Measurements from ENCODE around the gene RIN3.
A peak's percentile ranks its signal among the peaks of the same experiment; 100 is the strongest.
"Not testable (repeated sequence)": the region's sequence is repeated elsewhere in the genome, so short reads cannot be mapped to it uniquely, and the experiment has no call there.

The RIN3 gene

DNA sequence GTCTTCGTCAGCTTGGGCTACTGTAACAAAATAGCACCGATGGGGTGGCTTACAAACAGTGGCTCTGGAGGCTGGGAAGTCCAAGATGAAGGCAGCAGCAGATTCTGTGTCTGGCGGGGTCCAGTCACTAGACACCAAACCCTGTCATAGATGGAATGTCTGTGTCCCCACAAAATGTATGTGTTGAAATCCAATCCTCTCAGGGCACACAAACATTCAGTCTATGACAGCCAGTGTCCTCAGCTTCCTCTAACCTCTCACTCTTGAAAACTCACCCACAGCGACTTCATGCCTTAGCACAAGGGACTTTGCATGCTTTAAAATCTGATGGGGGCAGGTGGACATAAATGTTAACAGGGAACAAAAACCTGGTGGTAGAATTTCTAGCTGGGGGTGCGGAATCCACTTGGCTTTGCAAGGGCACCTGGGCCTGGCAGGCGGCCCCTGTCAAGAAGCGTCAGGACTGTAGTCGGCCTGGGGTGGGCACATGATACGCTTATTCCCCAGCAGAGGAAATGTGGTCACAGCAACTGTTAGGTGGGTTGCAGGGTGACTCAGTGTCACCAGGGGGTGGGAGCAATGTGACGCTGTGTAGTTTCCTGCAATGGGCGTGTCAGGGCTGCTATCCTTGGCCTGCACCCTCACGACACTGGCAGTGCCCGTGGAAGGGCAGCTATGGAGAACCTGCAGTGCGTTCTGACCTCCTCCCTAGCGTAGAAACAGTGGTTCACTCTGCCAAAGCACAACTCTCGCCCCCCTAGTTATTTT lies 17.7 kb downstream of the RIN3 start:
- DNase-seq (ENCODE audit: low read depth, low spot score) = no peak

DNA sequence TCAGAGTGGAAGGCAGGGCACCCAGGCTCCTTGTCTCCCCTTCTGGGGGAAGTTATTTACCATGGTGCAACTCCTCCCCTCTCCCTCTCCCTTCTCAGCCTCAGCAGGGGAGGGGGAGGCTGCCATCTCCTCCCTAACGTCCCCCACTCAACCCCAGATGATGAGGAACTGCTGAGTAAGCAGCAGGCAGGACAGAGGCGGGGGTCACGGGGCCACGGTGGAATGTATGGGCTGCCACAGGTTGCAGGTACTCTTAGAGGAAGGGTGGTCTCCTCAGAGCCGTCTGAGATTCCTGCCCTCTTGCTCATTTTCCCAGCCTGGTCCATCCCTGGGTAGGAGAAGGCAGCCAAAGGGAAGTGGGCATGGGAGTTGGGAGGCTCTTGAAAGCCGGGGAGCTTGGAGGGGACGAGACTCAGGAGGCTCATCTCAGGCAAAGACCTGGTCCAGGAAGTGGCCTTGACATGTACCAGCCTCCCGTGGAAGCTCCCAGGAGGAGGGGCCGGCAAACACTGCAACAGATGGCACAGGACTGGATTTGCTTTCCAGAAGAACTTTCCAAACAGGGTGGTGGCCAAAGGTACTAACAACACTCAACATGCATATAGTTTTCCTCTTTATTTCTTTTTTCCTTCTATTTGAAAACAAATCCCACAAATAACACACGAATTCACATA lies 19.0 kb downstream of the RIN3 start:
- DNase-seq (ENCODE audit: low read depth, low spot score) = no peak

DNA sequence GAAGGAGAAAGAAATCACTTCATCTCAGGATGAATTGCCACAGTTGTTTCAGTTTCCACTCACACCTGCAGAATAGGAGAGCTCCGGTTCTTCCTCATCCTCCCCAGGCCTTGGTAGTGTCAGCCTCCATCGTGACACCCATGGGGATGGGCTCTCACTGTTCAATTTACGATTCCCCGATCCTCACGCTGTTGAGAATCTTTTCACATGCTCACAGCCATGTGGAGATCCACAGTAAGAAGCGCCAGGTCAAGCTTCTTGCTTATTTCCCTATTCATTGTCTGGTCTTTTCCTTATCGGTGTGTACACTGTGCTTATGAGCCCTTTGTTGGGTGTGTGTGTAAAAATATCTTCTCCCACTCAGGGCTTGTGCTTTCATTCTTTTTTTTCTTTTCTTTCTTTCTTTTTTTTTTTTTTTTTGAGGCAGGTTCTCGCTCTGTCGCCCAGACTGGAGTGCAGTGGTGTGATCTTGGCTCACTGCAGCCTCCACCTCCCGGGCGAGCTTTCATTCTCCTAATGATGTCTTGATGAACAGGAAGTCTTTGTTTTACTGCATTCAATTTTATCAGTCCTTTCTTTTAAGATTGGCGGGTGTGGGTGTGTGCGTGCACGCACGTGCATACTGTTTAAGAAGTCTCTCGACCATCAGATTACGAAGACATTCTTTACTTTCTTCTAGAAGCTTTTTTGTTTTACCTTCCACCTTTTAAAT lies 21.5 kb downstream of the RIN3 start:
- no peak for DNase-seq (ENCODE audit: low read depth, low spot score)

DNA sequence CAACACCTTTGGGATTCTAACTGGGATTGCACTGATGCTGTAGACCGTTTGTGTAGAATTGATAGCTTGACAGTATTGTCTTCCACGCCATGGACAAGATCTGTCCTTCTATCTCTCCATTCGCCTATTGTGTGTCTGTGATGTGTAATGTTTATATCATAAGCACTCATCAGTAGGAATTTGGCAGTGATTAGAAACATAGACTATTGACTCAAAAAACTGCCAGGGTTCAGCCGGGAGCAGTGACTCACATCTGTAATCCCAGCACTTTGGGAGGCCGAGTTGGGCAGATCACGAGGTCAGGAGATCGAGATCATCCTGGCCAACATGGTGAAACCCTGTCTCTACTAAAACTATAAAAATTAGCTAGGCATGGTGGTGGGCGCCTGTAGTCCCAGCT lies 22.6 kb downstream of the RIN3 start:
- not testable (repeated sequence) for DNase-seq (ENCODE audit: low read depth, low spot score)

DNA sequence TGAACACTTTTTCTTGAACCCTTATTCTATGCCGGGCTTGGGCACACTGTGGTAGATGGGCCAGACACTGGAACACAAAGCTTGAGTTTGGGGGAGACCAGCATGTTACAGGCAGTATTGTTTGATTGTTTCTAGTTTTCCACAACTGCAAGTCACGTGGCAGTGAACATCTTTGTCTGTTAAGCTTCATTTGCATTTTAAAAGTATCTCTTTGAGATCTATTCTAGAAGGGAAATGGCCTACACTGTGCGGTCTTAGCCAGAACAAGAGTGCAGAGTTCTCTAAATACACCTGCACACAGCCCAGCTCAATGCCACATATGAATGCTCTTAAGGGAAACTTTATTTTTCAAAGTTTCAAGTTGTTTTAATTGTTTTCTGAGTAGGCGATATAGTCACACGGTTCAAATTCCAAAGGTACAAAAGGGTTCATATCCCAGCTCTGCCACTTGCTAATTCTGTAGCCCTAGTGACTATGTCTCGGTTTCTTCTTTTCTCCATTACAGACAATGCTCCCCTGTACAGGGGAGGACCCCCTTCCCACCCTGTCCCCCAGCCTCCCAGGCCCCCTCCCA lies 24.9 kb downstream of the RIN3 start:
- no peak for DNase-seq (ENCODE audit: low read depth, low spot score)

DNA sequence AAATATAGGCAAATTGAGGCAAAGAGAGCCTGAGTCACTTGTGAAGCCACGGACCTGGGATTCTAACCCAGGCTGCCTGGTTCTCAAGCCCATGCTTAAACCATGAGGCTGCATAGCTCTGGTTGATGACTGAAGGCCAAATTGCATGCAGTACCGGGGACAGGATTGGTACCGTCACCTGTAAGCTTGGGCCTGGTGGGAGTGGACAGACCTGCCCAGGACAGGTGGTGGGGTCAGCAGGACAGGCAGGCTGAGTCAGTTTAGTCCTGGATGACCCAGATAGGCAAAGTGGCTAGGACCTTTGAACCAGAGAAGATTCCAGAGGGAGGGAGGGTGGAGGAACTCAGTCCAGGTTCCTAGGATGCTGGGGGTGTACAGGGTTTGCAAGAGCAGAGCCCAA lies 25.8 kb downstream of the RIN3 start:
- DNase-seq (ENCODE audit: low read depth, low spot score) = no peak

DNA sequence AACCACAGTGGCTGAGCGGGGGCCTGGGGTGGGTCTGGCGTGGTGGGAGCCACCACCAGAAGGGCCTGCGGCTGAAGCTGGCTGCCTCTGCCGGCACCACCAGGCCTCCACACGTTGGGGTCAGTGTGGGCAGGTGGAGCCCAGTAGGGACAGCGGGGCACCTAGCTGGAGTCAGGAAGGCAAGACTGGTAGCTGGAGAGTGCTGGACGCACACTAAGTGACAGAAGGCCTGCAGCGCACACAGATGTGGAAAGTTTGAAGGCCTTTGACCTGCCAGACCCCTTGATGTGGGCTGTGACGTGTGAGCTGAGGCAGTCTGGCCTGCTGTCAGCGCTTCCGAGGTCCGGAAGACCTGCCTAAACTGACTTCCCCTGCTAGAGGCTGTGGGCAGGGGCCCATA lies 26.3 kb downstream of the RIN3 start:
- no peak for DNase-seq (ENCODE audit: low read depth, low spot score)

DNA sequence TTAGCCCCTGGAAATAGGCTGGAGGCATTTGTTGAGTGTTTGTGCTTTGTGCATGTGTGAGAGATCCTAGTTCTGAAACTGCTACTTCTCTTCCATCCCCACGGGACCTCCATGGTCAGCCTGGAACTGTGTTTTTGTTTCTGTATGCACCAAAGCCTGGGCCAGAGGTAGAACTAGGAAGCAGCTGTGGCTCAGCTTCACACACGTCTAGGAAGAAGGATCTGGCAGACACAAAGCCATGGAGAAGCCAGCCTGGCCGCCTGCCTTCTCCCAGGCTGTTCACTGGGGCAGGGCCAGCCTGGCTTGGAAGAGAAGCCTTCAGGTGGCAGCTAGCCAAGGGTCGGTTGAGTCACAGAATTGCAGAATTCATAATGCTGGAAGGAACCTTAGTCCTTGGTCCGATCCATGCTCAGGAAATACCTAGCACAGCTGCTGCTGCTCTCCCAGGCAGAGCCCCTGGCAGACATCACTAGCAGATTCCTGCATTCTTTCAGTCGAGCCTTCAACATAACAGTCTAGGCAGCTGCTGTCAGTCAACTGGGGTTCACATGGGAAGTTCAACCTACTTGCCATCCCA lies 27.0 kb downstream of the RIN3 start:
- no peak for DNase-seq (ENCODE audit: low read depth, low spot score)

DNA sequence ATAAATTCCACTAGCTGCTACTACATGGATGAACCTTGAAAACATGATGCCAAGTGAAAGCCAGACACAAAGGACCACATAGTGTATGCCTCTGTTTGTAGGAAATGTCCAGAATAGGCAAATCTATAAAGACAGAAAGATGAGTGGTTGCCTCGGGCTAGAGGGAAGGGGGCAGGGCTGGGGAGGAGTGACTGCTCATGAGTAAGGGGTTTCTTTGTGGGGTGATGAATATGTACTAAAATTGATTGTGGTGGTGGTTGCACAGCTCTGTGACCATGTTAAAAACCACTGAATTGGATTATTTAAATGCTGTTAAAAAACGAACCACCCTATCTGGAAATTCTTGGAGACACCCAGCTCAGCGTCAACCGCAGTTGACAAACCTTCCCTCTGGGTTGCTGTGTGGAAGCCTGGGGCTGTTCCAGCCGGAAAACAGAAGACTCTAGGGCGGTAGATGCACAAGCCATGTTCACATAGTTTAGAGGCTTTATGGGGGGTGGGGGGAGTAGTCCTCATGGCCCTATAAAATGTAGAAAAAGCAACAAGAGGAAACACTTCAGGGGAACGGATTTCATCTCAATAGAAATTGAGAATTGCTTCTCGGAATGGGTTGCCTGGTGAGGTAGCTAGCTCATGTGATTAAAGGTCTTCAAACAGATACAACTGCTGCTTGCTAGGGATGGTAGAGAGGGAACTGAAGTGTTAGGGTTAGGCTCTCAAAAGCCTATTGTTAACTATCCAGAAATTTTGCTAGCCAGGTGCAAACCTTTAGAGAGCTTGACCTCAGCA lies 29.4 kb downstream of the RIN3 start:
- no peak for DNase-seq (ENCODE audit: low read depth, low spot score)

DNA sequence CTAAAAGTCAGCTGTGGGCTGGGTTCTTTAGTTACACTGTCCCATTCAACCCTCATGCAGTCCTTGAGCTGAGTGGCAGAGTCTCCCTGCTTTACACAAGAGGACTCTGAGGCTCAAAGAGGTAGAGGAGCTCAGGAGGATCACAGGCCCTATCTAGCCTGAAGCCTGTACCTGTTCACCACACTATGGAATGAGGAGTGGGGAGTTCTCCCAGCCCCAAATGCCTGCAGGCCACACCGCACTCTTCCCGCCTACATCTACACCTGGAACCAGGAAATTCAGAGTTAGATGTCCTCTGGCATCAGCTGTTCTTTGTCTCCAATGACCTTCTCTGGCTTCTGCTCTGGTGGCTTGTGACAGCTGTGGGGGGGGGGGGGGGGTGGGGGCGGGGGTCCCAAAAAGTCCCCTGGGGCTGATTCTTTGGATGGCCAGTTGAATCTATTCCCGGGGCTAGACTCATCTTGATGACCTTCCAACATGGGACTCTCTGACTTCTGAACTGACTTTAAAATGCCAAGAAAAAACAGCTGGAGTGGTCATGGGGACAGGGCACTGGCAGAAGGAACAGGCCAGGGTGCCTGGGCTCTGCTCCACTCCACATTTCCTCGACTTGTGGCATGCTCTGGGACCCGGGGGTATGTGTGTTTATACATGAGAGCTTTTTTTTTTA lies 30.6 kb downstream of the RIN3 start:
- DNase-seq (ENCODE audit: low read depth, low spot score) = peak; percentile 90

DNA sequence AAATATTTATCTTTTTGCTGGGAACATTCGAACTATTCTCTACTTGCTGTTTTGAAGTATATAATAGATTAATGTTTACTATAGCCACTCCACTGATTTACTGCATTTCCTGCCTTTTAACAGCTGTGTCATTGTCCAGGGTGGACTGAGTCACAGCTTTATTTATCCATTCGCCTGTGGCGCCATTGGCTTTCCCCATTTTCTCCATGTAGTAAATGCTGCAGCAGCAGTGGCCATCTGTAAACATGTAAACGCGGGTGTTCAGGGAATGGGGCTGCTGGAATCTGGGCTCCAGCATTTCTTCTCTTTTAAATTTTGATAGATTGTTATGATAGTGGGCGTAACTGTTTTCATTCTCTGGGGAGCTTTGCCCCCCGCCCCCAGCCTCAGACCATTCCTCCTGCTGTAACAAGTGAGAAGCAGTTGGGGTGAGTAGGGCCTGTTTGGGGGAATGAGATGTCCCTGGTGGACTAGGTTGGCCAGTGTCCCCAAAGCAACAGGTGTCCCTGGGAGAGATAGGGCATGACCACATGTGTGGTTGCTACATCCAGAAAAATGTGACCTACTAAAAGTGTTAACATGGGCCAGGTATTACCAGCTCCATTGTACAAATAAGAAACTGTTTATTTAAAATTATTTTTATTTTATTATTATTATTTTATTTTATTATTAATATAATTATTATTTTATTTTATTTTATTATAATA lies 32.9 kb downstream of the RIN3 start:
- no peak for DNase-seq (ENCODE audit: low read depth, low spot score)

DNA sequence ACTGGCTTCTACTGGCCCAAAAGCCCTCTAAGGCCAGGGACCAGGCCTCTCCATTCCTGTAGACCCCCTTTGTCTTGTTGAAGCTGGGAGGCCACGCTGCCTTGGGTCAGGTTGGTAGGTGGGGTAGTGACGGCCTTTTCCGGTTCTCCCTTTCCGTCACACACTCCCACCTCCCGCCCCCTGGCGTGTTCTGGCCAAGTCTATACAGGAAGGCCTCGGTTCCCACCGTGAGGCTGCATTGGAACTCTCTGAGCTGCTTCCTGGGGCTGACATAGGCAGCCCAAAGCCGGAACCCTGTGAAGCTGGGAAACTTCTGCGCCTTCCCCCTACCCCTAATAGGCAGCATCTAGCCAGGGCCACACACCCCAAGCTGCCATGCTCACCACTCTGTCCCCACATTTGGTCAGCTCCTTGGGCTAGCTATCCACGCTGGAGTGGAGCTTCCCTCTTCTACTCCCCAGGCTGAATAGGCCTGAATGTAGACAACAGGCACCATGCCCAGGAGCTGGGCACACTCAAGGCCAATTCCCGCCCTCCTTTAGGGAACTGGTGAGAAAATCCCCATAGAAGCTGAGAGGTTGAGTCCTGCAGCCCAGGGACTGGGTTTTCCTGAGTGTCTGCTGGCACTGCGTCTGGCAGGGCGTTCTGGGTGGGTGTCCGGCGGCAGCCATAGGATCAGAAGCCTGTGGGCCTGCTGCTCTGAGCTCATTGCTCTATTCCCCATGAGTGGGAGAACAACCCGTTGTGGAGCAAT lies 35.7 kb downstream of the RIN3 start:
- no peak for DNase-seq (ENCODE audit: low read depth, low spot score)

DNA sequence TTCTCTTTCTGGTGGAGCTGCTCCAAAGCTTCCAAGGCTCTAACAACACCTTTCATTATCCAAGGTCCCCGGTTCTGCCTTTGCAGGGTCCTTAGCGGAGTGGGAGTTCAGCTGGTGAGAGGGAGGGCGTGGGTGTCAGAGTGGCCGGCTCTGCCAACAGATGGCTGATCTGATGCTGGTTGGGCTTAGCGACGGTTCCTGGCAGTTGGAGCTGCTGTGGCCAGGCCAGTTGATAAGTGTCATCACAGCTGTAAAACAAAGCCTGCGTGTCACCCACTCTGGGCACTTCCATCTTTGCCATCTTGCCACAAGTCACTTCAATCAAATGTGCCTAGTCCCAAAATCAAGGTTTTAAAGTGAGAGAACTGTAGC lies 36.3 kb downstream of the RIN3 start:
- peak; percentile 60 for DNase-seq (ENCODE audit: low read depth, low spot score)

DNA sequence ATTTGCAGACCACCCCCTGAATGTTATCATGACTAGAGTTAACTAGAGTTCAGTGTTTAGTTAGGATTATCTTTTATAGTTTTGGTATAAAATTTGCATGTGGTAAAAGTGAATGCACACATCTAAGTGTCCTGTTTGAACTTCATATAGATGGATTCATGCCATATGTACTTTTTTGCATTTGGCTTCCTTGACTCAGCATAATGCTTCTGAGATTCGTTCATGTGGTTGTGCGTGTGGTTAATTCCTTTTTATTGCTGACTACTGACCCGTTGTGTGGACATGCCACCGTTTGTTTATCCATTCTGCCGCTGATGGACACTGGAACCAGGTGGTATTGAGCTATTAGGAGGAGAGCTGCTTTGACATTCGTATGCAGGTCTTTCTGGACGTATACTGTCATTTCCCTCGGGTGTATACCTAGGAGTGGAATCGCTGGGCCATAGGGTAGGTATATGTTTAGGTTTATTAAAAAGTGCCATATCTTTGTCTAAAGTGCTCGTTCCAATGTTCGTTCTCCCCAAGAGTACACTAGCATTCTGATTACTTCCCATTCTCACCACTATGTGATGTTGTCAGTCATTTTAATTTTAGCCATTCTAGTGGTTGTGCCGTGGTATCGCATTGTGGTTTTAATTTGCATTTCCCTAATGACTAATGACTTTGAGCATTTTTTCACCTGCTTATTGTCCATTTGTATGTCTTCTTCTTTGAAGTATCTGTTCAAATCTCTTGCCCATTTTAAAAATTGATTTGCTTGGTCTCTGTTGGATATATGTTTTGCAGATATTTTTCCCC lies 37.7 kb downstream of the RIN3 start:
- DNase-seq (ENCODE audit: low read depth, low spot score) = no peak

DNA sequence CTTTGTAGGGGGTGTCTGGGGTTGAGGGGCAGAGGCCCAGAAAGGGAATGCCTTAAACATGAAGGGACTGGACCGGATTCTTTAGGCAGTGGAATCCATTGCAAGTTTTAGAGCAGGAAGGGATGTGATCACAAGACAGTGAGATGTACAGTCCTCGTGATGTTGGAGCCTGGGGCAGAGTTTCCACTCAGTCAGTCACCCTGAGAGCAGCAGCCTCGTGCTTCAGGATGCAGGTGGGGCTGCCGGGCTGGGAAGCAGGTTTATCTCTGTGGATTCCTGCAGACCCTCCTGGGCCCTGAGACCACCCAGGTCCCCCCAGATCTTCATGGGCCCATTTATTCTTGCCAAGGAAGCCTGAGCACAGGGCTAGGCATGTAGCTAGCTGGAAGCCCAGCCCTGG lies 38.5 kb downstream of the RIN3 start:
- DNase-seq (ENCODE audit: low read depth, low spot score) = no peak

DNA sequence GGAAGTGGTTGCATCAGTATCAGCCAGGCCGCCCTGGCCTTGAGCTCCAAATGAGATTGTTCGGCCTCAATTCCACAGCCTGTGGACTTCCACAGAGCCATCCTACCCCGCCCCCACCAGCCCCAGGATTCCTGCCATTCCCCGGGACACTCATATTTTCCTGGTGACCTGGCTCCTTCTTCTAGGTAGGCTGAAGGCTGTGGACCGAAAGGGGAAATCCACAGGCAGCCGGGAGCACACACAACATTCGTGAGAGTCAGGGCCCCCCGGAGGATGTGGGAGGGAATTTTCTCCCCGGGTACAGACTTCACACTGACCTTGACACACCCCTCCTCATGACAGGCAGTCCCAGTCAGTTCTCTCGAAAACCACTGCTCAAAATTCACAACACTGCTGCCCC lies 39.9 kb downstream of the RIN3 start:
- DNase-seq (ENCODE audit: low read depth, low spot score) = no peak

DNA sequence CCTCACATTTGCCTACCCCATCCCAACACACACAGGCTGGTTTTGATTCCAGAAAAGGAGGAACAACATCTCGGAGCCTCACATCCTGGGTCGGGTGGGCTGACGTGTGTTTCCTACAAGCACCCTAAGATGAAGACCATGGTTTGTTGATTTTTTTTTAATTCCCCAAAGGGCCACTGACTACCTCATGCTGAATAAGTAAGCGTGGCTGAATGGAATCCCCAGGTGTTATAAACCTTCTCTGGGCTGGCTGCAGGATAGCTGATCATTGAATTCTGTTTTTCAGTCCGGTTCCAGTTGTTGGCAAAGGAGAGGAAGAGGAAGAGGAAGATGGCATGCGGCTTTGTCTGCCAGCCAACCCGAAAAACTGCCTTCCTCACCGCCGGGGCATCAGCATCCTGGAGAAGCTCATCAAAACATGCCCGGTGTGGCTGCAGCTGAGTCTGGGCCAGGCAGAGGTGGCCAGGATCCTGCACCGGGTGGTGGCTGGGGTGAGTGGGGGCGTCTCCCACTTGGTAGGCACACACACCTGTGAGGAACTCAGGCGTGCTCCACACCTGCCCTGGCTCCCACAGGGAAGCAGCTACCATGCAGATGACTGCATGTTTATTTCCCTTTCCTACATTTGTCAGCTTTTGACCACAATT lies 42.0 kb downstream of the RIN3 start:
- no peak for DNase-seq (ENCODE audit: low read depth, low spot score)

DNA sequence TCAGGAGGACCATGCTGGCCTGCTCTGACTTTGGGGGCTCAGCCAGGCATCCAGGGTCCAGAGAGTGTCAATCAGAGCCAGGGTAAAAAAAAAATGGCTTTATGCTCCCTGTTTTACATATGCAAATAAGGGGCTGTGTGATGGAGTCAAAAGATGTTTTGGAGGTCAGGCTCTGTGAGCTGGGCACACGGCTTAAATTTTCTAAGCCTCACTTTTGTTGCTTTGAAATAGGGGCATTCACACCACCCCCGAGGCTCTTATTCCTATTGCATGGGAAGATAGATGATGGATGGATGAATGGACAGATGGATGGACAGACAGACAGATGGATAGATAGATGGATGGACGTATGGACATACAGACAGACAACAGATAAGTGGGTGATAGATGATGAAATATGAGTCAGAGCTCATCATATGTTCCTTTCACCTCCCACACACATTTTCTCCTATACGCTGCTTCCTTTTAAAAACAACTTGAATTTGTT lies 42.7 kb downstream of the RIN3 start:
- DNase-seq (ENCODE audit: low read depth, low spot score) = no peak

All from ELF-1 (cell line).